ENCODE measurements around the gene OGFR. TPM values are rescaled to one million over a fixed set of nuclear protein-coding genes. Genes with fewer than 3 reads are reported as not detected.

The OGFR gene
- polyA plus RNA-seq, 3 donors: 47.8 to 114 (median 79.3) TPM

GRCh38 chr20:62801284-62802010 is 3.2 kb upstream of the OGFR start:
- H3K4me3 ChIP-seq (replicated peaks in 1 of 3; ENCODE audit: low read depth in 2 of 3, low read length in 3 of 3): no peak overlapping the region
- H3K9me3 ChIP-seq (replicated peaks in 1 of 2; ENCODE audit: control insufficient read depth in 1 of 2, insufficient read depth in 1 of 2, low read length in 2 of 2): no peaks in the 10 kb centered on the region
- peaks cover 54 to 58% of the 10 kb centered on the region in 2 donors for H3K4me1 ChIP-seq (ENCODE audit: control insufficient read depth in 1 of 2, insufficient read depth in 2 of 2, low read length in 2 of 2)
- intact Hi-C loops (cut with micrococcal nuclease): loop anchor here (5.0 to 10.0 kb wide), 4 partner anchors 56 to 657 kb away; partner anchors contain the start of genes ADRM1 (in 1 of the 2), PSMA7 (in 1 of the 2), RPS21 (in 1 of the 2) and SS18L1 (in 1 of the 2)
- TF ChIP-seq CTCF (IDR thresholded peaks at IDR 0.05): no peak
- H4K20me1 ChIP-seq (ENCODE audit: insufficient read depth, low read length): peaks cover 24% of the 10 kb centered on the region
- peak overlapping the region in 1 of 7 donors; percentile 13 for H3K27ac Mint-ChIP-seq
- H3K27me3 ChIP-seq (ENCODE audit: control insufficient read depth in 2 of 2, insufficient read depth in 2 of 2, low read length in 2 of 2): no peaks in the 10 kb centered on the region
- peaks cover 43 to 44% of the 10 kb centered on the region in 2 donors for H3K36me3 Mint-ChIP-seq
- H3K4me1 Mint-ChIP-seq: peaks cover 57% of the 10 kb centered on the region
- H3K36me3 ChIP-seq (replicated peaks in 1 of 2; ENCODE audit: control insufficient read depth in 1 of 2, insufficient read depth in 2 of 2, low read length in 2 of 2): peaks cover 25 to 35% of the 10 kb centered on the region in 2 donors
- peaks cover 0 to 3% (median 0%) of the 10 kb centered on the region in 7 donors for H3K9me3 Mint-ChIP-seq
- WGBS (ENCODE audit: insufficient coverage): 97% methylated on average over 11 of the region's 15 CpGs
- no peak overlapping the region for H3K4me2 ChIP-seq (replicated peaks; ENCODE audit: extremely low read depth, low read length, poor library complexity, severe bottlenecking)
- no peak overlapping the region for H3K4me3 Mint-ChIP-seq
- H3K79me2 ChIP-seq (ENCODE audit: insufficient read depth, low read length): peaks cover 33% of the 10 kb centered on the region
- H3K27ac ChIP-seq (ENCODE audit: low read depth in 1 of 2, low read length in 2 of 2): no peak overlapping the region
- peaks cover 0 to 7% (median 2%) of the 10 kb centered on the region in 3 donors for H3K27me3 Mint-ChIP-seq (ENCODE audit: low read depth in 3 of 3)
- no peak overlapping the region for H2AFZ ChIP-seq (ENCODE audit: insufficient read depth, low read depth, low read length, poor library complexity, severe bottlenecking)
- H3K9ac ChIP-seq (ENCODE audit: insufficient read depth, low read length, poor library complexity, severe bottlenecking): no peak overlapping the region
- no peak for DNase-seq

GRCh38 chr20:62802026-62802712 is 2.5 kb upstream of the OGFR start:
- 97% methylated on average over 21 of the region's 22 CpGs for WGBS (ENCODE audit: insufficient coverage)
- Histone ChIP-seq H2AFZ (ENCODE audit: insufficient read depth, low read depth, low read length, poor library complexity, severe bottlenecking) (no peak overlapping the region), H4K20me1 (ENCODE audit: insufficient read depth, low read length) (peaks cover 28% of the 10 kb centered on the region), H3K9me3 (replicated peaks in 1 of 2; ENCODE audit: control insufficient read depth in 1 of 2, insufficient read depth in 1 of 2, low read length in 2 of 2) (no peaks in the 10 kb centered on the region), H3K4me2 (replicated peaks; ENCODE audit: extremely low read depth, low read length, poor library complexity, severe bottlenecking) (peak overlapping the region; percentile 45), H3K27me3 (ENCODE audit: control insufficient read depth in 2 of 2, insufficient read depth in 2 of 2, low read length in 2 of 2) (no peaks in the 10 kb centered on the region), H3K4me3 (replicated peaks in 1 of 3; ENCODE audit: low read depth in 2 of 3, low read length in 3 of 3) (peak overlapping the region in 1 of 3 experiments; percentile 51), H3K4me1 (ENCODE audit: control insufficient read depth in 1 of 2, insufficient read depth in 2 of 2, low read length in 2 of 2) (peaks cover 57 to 61% of the 10 kb centered on the region in 2 donors), H3K27ac (ENCODE audit: low read depth in 1 of 2, low read length in 2 of 2) (peak overlapping the region in 1 of 2 donors; percentile 5), H3K36me3 (replicated peaks in 1 of 2; ENCODE audit: control insufficient read depth in 1 of 2, insufficient read depth in 2 of 2, low read length in 2 of 2) (peaks cover 32 to 41% of the 10 kb centered on the region in 2 donors), H3K9ac (ENCODE audit: insufficient read depth, low read length, poor library complexity, severe bottlenecking) (no peak overlapping the region), H3K79me2 (ENCODE audit: insufficient read depth, low read length) (peaks cover 37% of the 10 kb centered on the region)
- TF ChIP-seq CTCF (IDR thresholded peaks at IDR 0.05): no peak
- Mint-ChIP-seq H3K27me3 (ENCODE audit: low read depth in 3 of 3) (peaks cover 0 to 7% (median 2%) of the 10 kb centered on the region in 3 donors), H3K36me3 (peaks cover 43 to 49% of the 10 kb centered on the region in 2 donors), H3K27ac (peak overlapping the region in 3 of 7 donors; percentile 40 to 85 (median 82)), H3K4me1 (peaks cover 60% of the 10 kb centered on the region), H3K4me3 (no peak overlapping the region), H3K9me3 (peaks cover 0 to 3% (median 0%) of the 10 kb centered on the region in 7 donors)
- DNase-seq: no peak
- intact Hi-C loops (cut with micrococcal nuclease): loop anchor here (5.0 to 10.0 kb wide), 4 partner anchors 55 to 657 kb away; partner anchors contain the start of genes ADRM1 (in 1 of the 2), PSMA7 (in 1 of the 2), RPS21 (in 1 of the 2) and SS18L1 (in 1 of the 2)
